Skeletal muscle cell (primary cell): Measurements from ENCODE around the gene EPSTI1.

ENCODE experiments used
- DNase-seq: peaks from one replicate; pipeline ENCODE4 v3.0.0-alpha.2; 2010; ENCODE audit warnings: low read depth
- H3K4me3 ChIP-seq: 2 replicates; pipeline ENCODE4 v1.5.1; 2011; ENCODE audit warnings: low read depth, mild to moderate bottlenecking, control low read depth, low read length, moderate library complexity

Gene EPSTI1

DNA sequence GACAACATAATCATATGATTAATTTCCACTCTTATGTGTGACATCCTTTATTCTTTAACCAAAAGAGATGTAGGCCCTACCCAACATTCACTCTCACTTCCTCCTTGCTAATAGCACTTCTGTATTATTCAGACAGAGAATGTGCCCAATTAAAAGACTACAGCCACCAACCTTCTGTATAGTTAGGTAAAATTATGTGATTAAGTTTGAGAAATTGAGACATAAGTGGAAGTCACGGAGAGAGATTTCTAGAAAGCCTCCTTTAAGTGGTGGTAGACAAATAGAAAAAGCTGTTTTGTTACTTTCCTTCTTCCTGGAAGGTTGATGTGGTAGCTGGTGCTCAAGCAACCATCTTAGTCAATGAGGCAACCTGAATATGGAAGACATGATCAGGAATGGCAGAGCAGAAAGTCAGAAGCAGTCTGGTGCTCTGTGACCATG is 14.8 kb downstream of the EPSTI1 start:
- no peak for DNase-seq
- no peak overlapping the region for H3K4me3 ChIP-seq

GRCh38 chr13:42976066-42976465 is 16.0 kb downstream of the EPSTI1 start:
- no peak for DNase-seq
- H3K4me3 ChIP-seq = no peak overlapping the region

- no peak for DNase-seq
- no peak overlapping the region for H3K4me3 ChIP-seq
Measured at GRCh38 chr13:42973581-42973980, 18.5 kb downstream of the EPSTI1 start.

GRCh38 chr13:42971691-42972347 is 20.2 kb downstream of the EPSTI1 start:
- no peak overlapping the region for H3K4me3 ChIP-seq
- DNase-seq = peak; percentile 65

DNA sequence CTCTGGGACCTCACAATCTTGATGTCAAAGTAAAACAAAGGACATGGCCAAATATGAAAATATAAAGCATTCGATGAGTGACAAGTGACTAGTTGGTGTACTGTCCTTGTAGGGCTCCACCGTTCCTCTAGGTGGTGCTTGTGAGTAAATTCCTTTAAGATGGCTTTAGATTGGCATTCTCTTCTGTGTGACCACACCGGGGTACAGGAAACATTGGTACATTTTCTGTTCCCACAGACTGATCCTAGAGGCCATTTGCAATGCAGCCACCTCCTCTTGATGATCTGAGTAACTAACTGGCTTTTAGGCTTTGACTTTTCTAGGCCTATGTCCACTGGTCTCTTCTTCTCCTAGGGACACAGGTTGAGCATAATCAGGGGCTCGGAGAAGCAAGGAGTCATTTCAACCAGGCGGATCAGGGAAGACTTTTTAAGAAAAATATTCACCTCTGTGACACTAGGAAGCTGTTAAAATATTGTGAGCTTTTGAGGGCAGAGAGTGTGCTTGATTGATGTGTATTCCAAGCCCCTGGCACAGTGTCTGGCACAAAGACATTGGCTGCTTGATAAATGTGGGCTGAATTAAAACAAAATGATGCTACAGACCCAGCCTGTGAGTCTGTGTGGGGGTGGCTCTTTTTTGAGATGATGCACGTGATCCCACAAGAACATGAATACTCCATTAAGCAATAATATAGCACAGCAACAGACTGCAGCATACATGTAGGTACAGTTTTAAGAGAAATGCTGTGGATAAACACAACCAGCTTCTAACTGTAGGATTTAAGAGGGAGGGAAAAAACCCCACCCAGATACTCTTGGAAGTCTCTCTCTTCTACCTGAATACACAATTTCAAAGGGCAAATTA is 21.0 kb downstream of the EPSTI1 start:
- no peak overlapping the region for H3K4me3 ChIP-seq
- DNase-seq = no peak

GRCh38 chr13:42969565-42970172 is 22.4 kb downstream of the EPSTI1 start:
- no peak overlapping the region for H3K4me3 ChIP-seq
- DNase-seq = no peak

GRCh38 chr13:42968906-42969305 is 23.1 kb downstream of the EPSTI1 start:
- no peak overlapping the region for H3K4me3 ChIP-seq
- no peak for DNase-seq

GRCh38 chr13:42967660-42968059 is 24.4 kb downstream of the EPSTI1 start:
- no peak for DNase-seq
- no peak overlapping the region for H3K4me3 ChIP-seq

- no peak for DNase-seq
- no peak overlapping the region for H3K4me3 ChIP-seq
Measured at GRCh38 chr13:42965281-42965680, 26.8 kb downstream of the EPSTI1 start.

GRCh38 chr13:42964761-42965161 is 27.3 kb downstream of the EPSTI1 start:
- no peak for DNase-seq
- no peak overlapping the region for H3K4me3 ChIP-seq

DNA sequence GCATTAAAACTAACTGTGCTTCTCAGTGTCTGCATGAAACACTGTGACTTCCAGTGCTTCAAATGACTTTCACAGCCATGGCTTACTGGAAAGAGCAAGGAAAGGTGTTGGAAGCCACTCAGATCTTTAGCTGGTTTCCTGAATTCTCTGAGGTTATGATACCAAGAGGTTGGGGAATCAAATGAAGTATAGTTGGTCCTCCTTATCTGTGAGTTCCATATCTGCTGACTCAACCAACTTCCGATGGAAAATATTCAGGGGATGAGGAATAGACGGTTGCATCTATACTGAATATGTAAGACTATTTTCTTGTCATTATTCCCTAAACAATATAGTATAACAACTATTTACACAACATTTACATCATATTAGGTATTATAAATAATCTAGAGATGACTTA is 32.4 kb downstream of the EPSTI1 start:
- no peak for DNase-seq
- H3K4me3 ChIP-seq = no peak overlapping the region

DNA sequence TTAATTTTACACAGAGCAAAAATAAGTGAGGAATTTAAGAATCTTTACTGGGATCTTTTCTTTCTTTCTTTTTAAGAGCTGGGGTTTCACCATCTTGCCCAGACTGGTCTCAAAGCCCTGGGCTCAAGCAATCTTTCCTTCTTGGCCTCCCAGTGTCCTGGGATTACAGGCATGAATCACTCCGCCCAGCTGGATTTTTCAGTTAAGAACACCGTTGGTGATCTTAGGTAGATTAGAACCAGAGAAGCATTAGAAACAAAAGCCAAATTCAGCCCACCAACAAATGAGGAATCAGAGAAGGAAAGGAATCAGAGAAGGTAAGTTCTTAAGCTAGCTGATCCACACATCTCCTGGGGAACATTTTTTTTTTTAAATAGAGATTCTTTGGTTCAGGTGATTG is 34.2 kb downstream of the EPSTI1 start:
- no peak overlapping the region for H3K4me3 ChIP-seq
- DNase-seq = no peak

DNA sequence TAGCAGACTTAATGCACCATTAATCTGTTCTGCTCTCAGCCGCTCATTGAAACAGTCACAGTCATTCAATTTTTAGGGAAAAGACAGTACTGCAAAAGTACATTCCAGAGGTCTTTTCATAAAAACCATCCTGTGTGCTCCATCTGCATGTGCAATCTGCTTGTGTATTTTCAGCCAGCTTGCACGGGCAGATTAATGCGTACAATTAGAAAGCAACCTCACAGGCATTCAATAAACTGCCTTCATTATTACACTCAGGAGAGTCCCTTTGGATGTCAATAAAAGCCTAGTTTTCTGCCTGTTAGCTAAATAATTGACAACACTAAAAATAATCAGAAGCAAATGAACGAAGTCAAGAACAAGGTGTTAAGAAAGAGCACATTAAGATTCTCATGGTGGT is 41.9 kb downstream of the EPSTI1 start:
- no peak for DNase-seq
- no peak overlapping the region for H3K4me3 ChIP-seq

DNA sequence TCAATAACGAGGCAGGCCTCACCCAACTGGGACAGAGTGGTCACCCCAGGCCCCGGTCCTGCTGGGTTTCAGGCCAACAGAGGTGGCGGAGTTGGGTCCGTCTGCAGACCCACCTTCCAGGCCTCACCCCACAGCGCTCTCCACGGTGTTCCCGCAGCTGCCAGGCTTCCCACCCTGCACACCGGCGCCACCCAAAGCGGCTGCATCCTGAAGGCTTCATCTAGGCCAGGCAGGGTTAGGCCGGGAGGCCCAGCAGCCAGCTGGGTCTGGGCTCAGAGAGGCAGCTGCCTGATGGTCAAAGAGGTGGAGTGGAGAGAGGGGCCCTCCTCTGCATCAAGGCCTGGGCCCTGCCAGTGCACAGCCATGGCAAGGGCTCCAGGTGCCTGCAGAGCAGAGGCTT is 44.1 kb downstream of the EPSTI1 start:
- no peak for DNase-seq
- no peak overlapping the region for H3K4me3 ChIP-seq

- no peak overlapping the region for H3K4me3 ChIP-seq
- peak; percentile 51 for DNase-seq
Measured at GRCh38 chr13:42946927-42947326, 45.1 kb downstream of the EPSTI1 start.

DNA sequence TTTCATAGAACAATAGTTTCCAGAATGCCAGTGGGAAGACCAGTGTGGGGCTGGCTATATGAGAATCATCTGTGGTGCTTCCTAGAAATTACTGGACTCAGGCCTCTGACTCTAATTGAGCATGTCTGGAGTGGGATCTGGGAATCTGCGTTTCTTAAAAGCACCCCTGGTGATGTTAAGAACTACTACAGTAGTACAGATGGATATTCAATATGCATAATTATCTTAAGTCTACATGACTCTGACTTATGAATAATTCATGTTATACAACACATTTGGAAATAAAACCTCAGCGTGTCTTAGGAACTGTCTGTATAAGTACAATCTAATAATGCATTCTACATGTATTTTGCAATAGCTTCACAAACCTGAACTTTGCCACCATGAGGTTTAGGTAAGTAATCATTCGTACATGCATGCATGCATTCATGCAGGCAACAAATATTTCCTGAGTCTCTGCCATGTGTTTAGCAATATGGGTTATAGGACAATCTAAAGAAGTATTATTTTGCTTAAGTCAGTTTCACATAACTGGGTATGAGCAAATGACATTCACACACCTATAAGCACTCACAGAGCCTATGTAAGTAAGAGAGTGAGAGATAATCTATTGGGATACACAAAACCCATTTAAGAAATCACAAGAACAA is 62.0 kb downstream of the EPSTI1 start:
- no peak for DNase-seq
- H3K4me3 ChIP-seq = no peak overlapping the region

- H3K4me3 ChIP-seq = no peak overlapping the region
- DNase-seq = no peak
Measured at GRCh38 chr13:42926555-42926954, 65.5 kb downstream of the EPSTI1 start.

DNA sequence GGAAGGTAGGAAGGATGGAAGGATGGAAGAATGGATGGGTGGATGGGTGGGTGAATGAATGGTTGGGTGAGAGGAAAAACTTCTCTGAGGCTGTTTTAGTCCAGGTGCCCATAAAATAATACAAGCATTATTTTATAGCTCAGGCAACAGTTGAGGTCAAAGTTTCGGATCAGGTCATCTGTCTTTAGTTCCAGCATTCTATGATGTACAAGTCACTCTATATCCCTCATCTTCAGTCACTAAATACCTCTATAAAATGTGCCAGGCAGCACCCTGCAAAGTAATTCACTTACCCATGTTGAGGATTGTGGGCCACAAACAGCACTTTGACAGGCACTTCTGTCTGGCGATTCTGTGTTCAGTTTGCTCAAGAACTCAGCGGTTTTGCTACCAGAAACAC is 66.0 kb downstream of the EPSTI1 start:
- no peak overlapping the region for H3K4me3 ChIP-seq
- no peak for DNase-seq

DNA sequence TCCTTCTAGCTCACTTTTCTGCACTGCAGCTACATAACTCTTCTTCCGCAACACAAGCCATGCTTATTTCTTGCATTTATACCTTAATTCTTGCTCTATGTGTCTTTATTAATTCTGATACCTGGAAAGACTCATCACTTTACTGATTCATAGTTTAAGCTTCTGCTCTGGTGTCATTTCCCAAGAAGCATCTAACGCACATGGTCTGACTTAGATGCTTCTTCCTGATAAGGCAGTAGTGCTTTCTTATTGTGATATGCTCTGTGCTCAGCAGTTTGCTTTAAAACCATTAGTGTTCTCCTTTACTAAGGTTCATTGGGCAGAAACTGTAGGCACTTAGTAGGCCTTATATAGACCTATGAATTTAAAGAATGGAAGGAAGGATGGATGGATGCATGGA is 66.4 kb downstream of the EPSTI1 start:
- DNase-seq = no peak
- no peak overlapping the region for H3K4me3 ChIP-seq

- no peak overlapping the region for H3K4me3 ChIP-seq
- DNase-seq = no peak
Measured at GRCh38 chr13:42924344-42924743, 67.7 kb downstream of the EPSTI1 start.
